Fibroblast of the aortic adventitia (primary cell): ENCODE results near the gene CRAMP1. TPM values are rescaled to one million over a fixed set of nuclear protein-coding genes. Genes with fewer than 3 reads are reported as not detected.

Source experiments
- DNase-seq: peaks from one replicate; pipeline ENCODE4 v3.0.0-alpha.2; 2010; ENCODE audit warnings: low read depth
- H3K4me3 ChIP-seq: 2 replicates; pipeline ENCODE4 v1.5.1; 2011; ENCODE audit warnings: low read depth, mild to moderate bottlenecking, control low read depth, low read length, moderate library complexity
- total RNA-seq: library from RNA; depleted of rRNA; stranded (reverse); fragments of >200 nt; gene quantifications from 2 replicates; pipeline ENCODE4 v1.2.3, GENCODE V29; 2012; ENCODE audit warnings: low replicate concordance
- TF ChIP-seq, protein P1 (sequence below): IDR thresholded peaks from 2 replicates; pipeline ENCODE4 v1.5.1; 2011; ENCODE audit warnings: mild to moderate bottlenecking, low read length, control low read depth, inconsistent platforms; ENCODE audit not compliant: insufficient read depth

The CRAMP1 gene
- total RNA-seq, 1 donor: 9.9 TPM

DNA sequence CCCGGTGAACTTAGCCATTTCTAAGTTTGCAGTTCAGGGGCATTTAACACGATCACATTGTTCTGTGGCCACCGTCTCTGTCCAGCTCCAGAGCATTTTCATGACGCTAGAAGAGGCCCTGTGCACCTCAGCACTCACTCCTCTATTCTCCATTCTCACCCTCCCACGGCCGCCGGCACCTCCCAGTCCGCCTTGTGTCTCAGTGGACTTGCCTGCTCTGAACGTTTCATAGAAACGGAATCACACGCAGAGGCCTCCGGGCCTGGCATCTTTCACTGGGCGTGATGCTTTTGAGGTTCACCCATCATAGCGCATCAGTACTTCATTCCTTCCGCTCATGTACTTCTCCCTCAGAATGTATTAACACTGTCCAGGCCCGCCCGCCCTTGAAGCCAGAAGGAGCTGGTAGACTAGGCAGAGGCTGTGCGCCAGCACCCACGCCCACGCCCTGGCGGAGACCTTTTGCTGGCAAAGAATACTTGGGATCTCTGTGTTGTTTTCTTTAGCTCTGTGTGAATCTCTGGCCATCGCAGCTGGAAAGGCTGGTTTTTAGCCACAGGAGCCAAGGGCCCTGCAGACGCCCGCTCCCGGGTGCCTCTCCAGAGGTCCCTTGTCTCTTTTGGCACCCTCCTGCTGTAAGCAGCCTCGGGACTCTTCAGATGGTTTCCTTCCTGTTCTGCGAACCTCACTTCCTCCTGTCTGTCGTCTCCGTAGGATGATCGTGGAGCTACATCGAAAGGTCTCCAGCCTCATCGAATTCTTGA is 42.5 kb downstream of the CRAMP1 start:
- no peak for DNase-seq
- TF ChIP-seq, protein P1, sequence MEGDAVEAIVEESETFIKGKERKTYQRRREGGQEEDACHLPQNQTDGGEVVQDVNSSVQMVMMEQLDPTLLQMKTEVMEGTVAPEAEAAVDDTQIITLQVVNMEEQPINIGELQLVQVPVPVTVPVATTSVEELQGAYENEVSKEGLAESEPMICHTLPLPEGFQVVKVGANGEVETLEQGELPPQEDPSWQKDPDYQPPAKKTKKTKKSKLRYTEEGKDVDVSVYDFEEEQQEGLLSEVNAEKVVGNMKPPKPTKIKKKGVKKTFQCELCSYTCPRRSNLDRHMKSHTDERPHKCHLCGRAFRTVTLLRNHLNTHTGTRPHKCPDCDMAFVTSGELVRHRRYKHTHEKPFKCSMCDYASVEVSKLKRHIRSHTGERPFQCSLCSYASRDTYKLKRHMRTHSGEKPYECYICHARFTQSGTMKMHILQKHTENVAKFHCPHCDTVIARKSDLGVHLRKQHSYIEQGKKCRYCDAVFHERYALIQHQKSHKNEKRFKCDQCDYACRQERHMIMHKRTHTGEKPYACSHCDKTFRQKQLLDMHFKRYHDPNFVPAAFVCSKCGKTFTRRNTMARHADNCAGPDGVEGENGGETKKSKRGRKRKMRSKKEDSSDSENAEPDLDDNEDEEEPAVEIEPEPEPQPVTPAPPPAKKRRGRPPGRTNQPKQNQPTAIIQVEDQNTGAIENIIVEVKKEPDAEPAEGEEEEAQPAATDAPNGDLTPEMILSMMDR: no peak
- no peak overlapping the region for H3K4me3 ChIP-seq

DNA sequence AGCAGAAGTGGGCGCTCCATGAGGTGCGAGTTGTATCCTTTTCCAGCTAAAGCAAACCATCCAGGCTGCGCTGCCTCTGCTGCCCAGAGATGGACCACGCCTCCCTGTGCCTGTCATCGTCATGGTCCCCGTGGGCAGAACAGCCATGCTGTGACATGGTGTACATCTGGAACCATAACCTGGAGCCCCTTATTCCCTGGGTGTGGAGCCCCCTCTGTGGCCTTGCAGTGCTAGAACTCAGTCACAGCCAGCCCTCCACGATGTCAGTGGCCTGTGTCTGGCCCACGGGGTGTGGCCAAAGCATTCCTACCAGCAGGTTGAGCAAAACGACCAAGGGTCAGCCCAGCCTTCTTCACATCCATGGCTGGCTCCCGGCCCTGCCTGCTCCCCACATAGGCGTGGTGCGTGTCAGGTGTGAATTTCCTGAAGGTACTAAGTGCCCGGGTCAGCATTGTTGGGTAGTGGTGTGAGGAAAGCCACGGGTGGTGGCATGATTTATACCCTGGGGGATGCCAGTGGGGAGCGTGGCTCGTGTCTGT is 43.2 kb downstream of the CRAMP1 start:
- TF ChIP-seq, protein P1: no peak
- no peak overlapping the region for H3K4me3 ChIP-seq

DNA sequence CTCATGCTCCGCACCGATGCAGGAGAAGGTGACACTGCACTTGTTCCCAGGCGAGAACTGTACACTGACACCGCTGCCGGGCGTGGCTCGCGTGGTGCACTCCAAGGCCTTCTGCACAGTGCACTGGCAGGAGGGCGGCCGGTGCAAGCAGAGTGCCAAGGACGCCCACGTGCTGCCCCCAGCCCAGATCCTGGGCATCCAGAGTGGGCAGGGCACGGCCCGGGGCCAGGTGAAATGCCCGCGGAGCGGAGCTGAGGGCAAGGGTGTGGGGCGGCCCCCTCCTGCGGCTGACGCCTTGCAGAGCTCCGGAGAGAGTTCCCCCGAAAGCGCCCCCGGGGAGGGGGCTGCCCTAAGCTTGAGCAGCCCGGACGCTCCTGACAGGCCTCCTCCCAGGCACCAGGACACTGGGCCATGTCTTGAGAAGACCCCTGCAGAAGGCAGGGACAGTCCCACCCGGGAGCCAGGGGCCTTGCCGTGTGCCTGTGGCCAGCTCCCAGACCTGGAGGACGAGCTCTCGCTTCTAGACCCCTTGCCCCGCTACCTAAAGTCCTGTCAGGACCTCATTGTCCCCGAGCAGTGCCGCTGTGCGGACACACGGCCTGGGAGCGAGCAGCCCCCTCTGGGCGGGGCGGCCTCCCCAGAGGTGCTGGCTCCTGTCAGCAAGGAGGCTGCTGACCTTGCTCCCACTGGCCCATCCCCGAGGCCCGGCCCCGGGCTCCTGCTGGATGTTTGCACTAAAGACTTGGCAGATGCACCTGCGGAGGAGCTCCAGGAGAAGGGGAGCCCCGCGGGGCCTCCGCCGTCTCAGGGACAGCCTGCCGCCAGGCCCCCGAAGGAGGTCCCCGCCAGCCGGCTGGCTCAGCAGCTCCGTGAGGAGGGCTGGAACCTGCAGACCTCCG is 44.0 kb downstream of the CRAMP1 start:
- TF ChIP-seq, protein P1: no peak
- no peak for DNase-seq
- no peak overlapping the region for H3K4me3 ChIP-seq

More for the DNA sequence above, 43.2 kb downstream of the CRAMP1 start:
- DNase-seq: no peak

DNA sequence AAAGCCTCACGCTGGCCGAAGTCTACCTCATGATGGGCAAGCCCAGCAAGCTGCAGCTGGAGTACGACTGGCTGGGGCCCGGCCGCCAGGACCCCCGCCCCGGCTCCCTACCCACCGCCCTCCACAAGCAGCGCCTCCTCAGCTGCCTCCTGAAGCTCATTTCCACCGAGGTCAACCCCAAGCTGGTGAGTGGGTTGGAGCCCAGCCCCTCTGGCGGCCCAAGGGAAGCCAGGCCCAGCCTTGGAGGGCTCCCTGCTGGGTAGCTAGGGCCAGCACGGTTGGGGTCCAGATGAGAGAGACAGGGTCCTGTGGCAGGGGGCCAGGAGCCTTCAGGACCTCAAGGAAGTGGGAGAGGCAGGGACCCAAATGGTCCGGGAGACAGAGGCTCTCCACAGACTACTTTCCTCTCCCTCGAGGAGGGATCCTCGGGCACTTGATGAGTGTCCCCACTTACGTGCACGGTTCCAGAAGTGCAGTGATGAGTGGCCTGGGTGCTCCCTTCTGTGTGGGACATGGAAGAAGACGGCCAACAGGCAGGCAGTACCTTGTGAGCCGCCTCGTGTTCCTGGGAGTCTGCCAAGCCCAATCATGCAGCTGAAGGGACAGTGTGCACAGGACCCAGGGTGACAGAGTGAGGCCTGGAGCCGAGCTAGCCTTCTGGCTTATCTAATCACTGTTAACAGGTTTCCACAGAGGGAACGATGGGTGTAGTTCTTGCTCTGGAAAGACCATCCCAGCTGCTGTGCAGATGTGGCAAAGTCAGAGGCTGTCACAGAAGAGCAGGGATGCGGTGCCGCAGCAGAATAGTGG is 44.9 kb downstream of the CRAMP1 start:
- DNase-seq: no peak
- H3K4me3 ChIP-seq: no peak overlapping the region
- TF ChIP-seq, protein P1: no peak

DNA sequence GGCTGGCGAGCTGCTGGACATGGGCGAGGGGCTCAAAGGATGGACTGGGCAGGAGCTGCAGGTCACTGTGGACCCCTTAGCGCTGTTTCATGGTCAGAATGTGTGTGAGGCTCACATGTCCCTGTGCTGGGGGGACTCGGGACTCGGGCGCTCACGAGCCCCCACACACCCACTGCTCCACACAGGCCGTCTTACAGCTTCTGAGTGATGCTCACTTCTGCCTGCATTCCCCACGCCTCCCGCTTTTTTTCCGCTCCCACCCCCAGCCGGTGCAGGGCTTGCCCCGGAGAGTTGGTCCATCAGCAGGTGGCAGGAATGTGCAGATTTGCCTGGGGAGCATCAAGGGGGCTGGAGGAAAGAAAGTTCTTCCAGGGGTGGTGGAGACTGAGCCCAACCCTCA is 45.7 kb downstream of the CRAMP1 start:
- DNase-seq: no peak
- TF ChIP-seq, protein P1: no peak
- no peak overlapping the region for H3K4me3 ChIP-seq

DNA sequence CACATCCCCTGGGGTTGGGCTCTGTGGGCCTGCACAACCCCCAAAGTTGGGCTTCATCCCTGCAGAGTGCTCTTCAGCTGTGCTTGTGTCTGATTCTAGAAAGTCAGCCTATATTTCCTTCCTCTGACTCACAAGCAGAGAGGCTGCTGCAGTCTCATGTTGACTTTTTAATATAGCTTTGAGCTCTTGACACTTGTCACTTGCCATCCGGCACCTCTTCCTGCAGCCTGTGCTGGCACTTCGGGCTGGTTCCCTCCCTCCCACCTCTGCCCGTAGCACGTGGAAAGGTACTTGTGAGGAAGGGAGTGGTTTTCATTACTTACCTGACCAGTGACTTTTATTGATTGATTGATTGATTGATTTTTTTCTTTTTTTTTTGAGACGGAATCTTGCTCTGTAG is 46.9 kb downstream of the CRAMP1 start:
- TF ChIP-seq, protein P1: no peak
- H3K4me3 ChIP-seq: no peak overlapping the region
- DNase-seq: no peak
